Retinal pigment epithelial cell (primary cell): ENCODE data around the gene IL36RN.
"Not testable (repeated sequence)": the region's sequence is repeated elsewhere in the genome, so short reads cannot be mapped to it uniquely, and the experiment has no call there.

Experiments
- DNase-seq: peaks from one replicate; pipeline ENCODE4 v3.0.0-alpha.2; 2010; ENCODE audit warnings: low read depth
- H3K4me3 ChIP-seq: 2 replicates; pipeline ENCODE4 v1.5.1; 2011; ENCODE audit warnings: mild to moderate bottlenecking, low read length, control low read depth, moderate library complexity
- CTCF ChIP-seq: conservative IDR thresholded peaks from 2 replicates; pipeline ENCODE4 v1.5.1; 2011; ENCODE audit warnings: low read depth, low read length, control low read depth, inconsistent platforms

IL36RN gene

GRCh38 chr2:113088213-113088992, 29.4 kb downstream of the IL36RN start:
- no peak for DNase-seq
- no peak overlapping the region for H3K4me3 ChIP-seq
- no peak for TF ChIP-seq CTCF

DNA sequence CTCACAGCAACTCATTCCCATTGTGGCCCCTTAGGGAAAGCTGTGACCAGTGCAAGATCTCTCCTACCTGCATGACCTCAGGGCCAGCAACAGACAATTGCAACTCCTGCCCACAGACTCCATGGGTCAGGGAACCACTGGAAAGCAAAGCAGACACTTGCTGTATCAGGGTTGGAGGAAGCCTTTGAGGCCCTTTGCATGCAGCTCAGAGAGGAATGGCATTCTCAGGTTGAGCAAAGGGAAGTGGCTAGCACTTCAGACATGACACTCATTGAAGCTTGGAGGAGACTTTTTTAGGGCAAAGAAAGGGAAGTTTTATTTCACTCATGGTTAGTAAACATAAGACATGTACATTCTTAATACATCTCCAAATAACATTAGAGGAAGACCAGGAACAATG, 30.9 kb downstream of the IL36RN start:
- TF ChIP-seq CTCF = no peak
- H3K4me3 ChIP-seq = no peak overlapping the region
- no peak for DNase-seq

- TF ChIP-seq CTCF = no peak
- no peak overlapping the region for H3K4me3 ChIP-seq
- DNase-seq = no peak
Measured at GRCh38 chr2:113091231-113091896, 32.4 kb downstream of the IL36RN start.

- no peak overlapping the region for H3K4me3 ChIP-seq
- no peak for TF ChIP-seq CTCF
Measured at GRCh38 chr2:113092864-113093612, 34.0 kb downstream of the IL36RN start.

DNA sequence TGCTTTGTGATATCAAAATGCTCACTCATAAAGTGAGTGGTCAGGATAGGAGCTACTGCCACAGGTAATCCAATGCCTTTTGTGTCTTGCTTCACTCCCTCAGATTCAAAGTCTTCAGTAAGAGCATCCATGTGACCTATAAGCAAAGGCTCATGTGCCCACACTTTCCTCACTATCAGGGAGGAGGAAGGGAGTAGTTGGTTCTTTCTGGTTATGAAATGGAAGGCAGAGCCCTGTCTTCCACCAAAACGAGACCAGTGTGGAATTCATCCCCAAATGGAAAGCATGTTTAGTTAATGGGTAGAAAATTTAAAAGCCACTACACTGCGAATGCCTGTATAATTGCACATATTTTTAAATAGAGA, 34.6 kb downstream of the IL36RN start:
- DNase-seq = no peak
- H3K4me3 ChIP-seq = no peak overlapping the region
- no peak for TF ChIP-seq CTCF

More at GRCh38 chr2:113092864-113093612, 34.0 kb downstream of the IL36RN start:
- DNase-seq = no peak

GRCh38 chr2:113096306-113096705, 37.3 kb downstream of the IL36RN start:
- DNase-seq, H3K4me3 ChIP-seq: not testable (repeated sequence)

DNA sequence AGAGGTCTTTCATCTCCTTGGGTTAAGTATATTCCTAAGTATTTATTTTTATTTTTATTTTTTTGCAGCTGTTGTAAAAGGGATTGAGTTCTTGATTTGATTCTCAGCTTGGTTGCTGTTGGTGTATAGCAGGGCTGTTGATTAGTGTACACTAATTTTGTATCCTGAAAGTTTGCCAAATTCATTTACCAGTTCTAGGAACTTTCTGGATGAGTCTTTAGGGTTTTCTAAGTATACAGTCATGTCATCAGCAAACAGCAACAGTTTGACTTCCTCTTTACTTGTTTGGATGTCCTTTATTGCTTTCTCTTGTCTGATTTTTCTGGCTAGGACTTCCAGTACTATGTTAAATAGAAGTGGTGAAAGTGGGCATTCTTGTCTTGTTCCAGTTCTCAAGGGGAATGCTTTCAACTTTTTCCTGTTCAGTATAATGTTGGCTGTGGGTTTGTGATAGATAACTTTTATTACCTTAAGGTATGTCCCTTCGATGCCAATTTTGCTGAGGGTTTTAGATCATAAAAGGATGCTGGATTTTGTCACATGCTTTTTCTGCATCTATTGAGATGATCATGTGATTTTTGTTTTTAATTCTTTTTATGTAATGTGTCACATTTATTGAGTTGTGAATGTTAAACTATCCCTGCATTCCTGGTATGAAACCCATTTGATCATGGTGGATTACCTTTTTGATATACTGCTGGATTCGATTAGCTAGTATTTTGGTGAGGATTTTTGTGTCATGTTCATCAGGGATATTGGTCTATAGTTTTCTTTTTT, 38.0 kb downstream of the IL36RN start:
- not testable (repeated sequence) for DNase-seq, H3K4me3 ChIP-seq
